HCT116 (cell line): ENCODE measurements around the gene ITGB1BP1.

ENCODE experiments used
- RAD21 ChIP-seq: IDR thresholded peaks from 2 replicates; pipeline ENCODE4 v1.6.1; 2012; ENCODE audit warnings: low read depth, mild to moderate bottlenecking
- ZBTB33 ChIP-seq: IDR thresholded peaks from 2 replicates; pipeline ENCODE4 v1.6.1; 2011; ENCODE audit warnings: mild to moderate bottlenecking, low read length, moderate library complexity; ENCODE audit not compliant: insufficient replicate concordance; ENCODE audit errors: extremely low read depth

GRCh38 chr2:9360110-9360509 lies 63.2 kb downstream of the ITGB1BP1 start:
- TF ChIP-seq RAD21 (no peak), ZBTB33 (no peak)
